ENCODE results near the gene FHAD1. TPM values are rescaled to one million over a fixed set of nuclear protein-coding genes. Genes with fewer than 3 reads are reported as not detected.

Gene FHAD1
- polyA plus RNA-seq, 1 of the 3 experiments (the other 2 are of a cell fraction): 0.48 TPM

DNA sequence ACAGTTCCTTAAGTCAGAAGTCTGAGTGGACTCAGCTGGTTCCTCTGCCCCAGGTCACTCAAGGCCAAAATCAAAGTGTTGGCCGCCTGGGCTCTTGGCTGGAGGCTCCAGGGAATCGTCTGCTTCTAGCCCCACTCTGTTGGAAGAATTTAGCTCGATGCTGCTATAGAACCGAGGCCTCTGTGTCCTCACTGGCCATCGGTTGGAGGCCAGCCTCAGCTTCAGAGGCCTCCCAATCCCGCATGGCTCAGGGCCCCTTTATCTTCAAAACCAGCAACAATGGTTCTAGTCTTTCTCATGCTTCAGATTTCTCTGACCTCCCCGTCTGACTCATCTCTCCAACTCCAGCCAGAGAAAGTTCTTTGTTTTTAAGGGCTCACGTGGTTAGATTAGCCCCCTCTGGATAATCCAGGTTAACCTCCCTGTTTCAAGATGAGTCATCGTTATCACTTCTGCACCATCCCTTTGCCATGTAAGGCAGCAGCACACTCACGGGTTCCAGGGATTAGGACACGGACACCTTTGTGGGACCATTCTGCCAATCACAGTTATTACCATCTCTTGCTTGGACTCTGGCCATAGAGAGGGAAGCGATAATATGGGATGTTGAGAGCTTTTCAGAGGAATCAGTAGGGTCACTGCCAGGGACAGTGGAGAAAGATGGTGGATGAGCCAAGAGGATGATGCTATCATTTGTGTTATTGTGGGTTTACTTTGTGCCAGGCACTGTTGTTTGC is 13.6 kb downstream of the FHAD1 start (continued):
- TF ChIP-seq ELF1 (IDR thresholded peaks at IDR 0.05): no peak
- no peak for TF ChIP-seq NRF1 (IDR thresholded peaks at IDR 0.05; ENCODE audit: low read depth, low read length)
- TF ChIP-seq FOSL2 (IDR thresholded peaks at IDR 0.05; ENCODE audit: borderline replicate concordance, low read depth): peak; percentile 29; the same call in 1 of the 2 replicates
- TF ChIP-seq, protein P1, sequence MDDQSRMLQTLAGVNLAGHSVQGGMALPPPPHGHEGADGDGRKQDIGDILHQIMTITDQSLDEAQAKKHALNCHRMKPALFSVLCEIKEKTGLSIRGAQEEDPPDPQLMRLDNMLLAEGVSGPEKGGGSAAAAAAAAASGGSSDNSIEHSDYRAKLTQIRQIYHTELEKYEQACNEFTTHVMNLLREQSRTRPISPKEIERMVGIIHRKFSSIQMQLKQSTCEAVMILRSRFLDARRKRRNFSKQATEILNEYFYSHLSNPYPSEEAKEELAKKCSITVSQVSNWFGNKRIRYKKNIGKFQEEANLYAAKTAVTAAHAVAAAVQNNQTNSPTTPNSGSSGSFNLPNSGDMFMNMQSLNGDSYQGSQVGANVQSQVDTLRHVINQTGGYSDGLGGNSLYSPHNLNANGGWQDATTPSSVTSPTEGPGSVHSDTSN (IDR thresholded peaks at IDR 0.05): no peak
- TF ChIP-seq, protein P2, sequence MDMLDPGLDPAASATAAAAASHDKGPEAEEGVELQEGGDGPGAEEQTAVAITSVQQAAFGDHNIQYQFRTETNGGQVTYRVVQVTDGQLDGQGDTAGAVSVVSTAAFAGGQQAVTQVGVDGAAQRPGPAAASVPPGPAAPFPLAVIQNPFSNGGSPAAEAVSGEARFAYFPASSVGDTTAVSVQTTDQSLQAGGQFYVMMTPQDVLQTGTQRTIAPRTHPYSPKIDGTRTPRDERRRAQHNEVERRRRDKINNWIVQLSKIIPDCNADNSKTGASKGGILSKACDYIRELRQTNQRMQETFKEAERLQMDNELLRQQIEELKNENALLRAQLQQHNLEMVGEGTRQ (IDR thresholded peaks at IDR 0.05; ENCODE audit: borderline replicate concordance, low read depth, low read length): no peak
- no peak for TF ChIP-seq EP300 (IDR thresholded peaks at IDR 0.05; ENCODE audit: borderline replicate concordance in 1 of 2, low read depth in 1 of 2, low read length in 1 of 2)
- no peak for TF ChIP-seq GABPA (IDR thresholded peaks at IDR 0.05; ENCODE audit: low read depth)
- TF ChIP-seq FOXJ3 (CRISPR knock-in tag; IDR thresholded peaks at IDR 0.05): no peak
- no peak for TF ChIP-seq NFIC (IDR thresholded peaks at IDR 0.05; ENCODE audit: borderline replicate concordance)
- no peak for TF ChIP-seq SIN3A (IDR thresholded peaks at IDR 0.05; ENCODE audit: borderline replicate concordance, low read depth, low read length)
- TF ChIP-seq, protein P3, sequence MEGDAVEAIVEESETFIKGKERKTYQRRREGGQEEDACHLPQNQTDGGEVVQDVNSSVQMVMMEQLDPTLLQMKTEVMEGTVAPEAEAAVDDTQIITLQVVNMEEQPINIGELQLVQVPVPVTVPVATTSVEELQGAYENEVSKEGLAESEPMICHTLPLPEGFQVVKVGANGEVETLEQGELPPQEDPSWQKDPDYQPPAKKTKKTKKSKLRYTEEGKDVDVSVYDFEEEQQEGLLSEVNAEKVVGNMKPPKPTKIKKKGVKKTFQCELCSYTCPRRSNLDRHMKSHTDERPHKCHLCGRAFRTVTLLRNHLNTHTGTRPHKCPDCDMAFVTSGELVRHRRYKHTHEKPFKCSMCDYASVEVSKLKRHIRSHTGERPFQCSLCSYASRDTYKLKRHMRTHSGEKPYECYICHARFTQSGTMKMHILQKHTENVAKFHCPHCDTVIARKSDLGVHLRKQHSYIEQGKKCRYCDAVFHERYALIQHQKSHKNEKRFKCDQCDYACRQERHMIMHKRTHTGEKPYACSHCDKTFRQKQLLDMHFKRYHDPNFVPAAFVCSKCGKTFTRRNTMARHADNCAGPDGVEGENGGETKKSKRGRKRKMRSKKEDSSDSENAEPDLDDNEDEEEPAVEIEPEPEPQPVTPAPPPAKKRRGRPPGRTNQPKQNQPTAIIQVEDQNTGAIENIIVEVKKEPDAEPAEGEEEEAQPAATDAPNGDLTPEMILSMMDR (IDR thresholded peaks at IDR 0.05): no peak
- TF ChIP-seq RFX5 (IDR thresholded peaks at IDR 0.05; ENCODE audit: low read length): no peak
- TF ChIP-seq, protein P4, sequence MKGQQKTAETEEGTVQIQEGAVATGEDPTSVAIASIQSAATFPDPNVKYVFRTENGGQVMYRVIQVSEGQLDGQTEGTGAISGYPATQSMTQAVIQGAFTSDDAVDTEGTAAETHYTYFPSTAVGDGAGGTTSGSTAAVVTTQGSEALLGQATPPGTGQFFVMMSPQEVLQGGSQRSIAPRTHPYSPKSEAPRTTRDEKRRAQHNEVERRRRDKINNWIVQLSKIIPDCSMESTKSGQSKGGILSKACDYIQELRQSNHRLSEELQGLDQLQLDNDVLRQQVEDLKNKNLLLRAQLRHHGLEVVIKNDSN (IDR thresholded peaks at IDR 0.05; ENCODE audit: borderline replicate concordance, low read depth): peak; percentile 49; the same call in 1 of the 2 replicates
- no peak for TF ChIP-seq RCOR1 (IDR thresholded peaks at IDR 0.05; ENCODE audit: low read length)
- TF ChIP-seq TCF12 (IDR thresholded peaks at IDR 0.05): no peak
- TF ChIP-seq CHD2 (IDR thresholded peaks at IDR 0.05; ENCODE audit: low read length, partially characterized antibody): no peak
- TF ChIP-seq EZH2phosphoT487 (IDR thresholded peaks at IDR 0.05; ENCODE audit: borderline replicate concordance, low read depth): no peak
- TF ChIP-seq SMC3 (IDR thresholded peaks at IDR 0.05; ENCODE audit: low read depth, low read length): no peak
- no peak for TF ChIP-seq FOXM1 (IDR thresholded peaks at IDR 0.05; ENCODE audit: low read depth)
- no peak for TF ChIP-seq MEF2A (IDR thresholded peaks at IDR 0.05; ENCODE audit: borderline replicate concordance, low read depth)
- TF ChIP-seq RXRA (IDR thresholded peaks at IDR 0.05; ENCODE audit: borderline replicate concordance, low read depth): no peak
- peak; percentile 38; the same call in 1 of the 2 replicates for TF ChIP-seq JUND (IDR thresholded peaks at IDR 0.05)
- no peak for TF ChIP-seq GATA2 (CRISPR knock-in tag; IDR thresholded peaks at IDR 0.05)

All from SK-N-SH (cell line).